C4-2B (cell line): ENCODE measurements around the gene GATA1.

ENCODE experiments used
- H3K27ac ChIP-seq: fragments of 450-650 bp; 2 replicates; pipeline ENCODE4 v1.5.1; 2017
- CTCF ChIP-seq: fragments of 450-650 bp; conservative IDR thresholded peaks from 2 replicates; pipeline ENCODE4 v1.5.1; 2017; ENCODE audit warnings: mild to moderate bottlenecking
- ZFX ChIP-seq: fragments of 450-650 bp; IDR thresholded peaks from 2 replicates; pipeline ENCODE4 v1.6.1; 2017

GATA1 gene

DNA sequence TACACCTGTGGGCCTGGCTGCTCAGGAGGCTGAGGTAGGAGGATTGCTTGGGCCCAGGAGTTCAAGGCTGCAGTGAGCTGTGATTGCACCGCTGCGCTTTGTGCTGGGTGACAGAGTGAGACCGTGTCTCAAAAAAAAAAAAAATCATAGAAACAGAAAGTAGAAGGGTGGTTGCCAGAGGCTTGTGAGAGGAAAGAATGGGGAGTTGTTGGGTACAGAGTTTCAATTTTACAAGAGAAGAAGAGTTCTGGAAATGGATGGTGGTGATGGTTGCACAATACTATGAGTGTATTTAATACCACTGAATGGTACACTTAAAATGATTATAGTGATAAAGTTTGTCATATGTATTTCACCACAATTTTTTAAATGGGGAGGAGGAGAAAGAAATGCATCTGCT lies 35.0 kb upstream of the GATA1 start:
- TF ChIP-seq CTCF (no peak), ZFX (no peak)
- no peak overlapping the region for H3K27ac ChIP-seq

DNA sequence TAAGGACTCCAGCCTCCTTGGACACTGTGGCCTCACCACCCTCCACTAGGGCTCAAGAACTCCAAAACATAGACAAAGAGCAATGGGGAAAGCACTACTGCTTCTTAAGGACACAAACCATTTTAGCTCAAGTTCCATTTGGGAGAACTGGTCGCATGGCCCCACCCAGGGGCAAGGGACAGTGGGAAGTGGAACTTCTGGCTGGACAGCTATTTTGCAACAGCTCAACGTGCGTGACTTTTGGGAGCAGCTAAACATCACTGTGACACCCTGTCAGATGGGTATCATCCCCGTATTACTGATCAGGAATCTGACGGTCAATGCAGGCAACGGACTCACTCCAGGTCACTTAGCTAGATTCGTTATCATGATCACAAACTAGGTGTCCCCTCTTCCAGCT lies 33.9 kb upstream of the GATA1 start:
- TF ChIP-seq ZFX (no peak), CTCF (no peak)
- H3K27ac ChIP-seq = no peak overlapping the region

- TF ChIP-seq CTCF (no peak), ZFX (no peak)
- no peak overlapping the region for H3K27ac ChIP-seq
Observed at GRCh38 chrX:48753708-48754228, 32.6 kb upstream of the GATA1 start.

DNA sequence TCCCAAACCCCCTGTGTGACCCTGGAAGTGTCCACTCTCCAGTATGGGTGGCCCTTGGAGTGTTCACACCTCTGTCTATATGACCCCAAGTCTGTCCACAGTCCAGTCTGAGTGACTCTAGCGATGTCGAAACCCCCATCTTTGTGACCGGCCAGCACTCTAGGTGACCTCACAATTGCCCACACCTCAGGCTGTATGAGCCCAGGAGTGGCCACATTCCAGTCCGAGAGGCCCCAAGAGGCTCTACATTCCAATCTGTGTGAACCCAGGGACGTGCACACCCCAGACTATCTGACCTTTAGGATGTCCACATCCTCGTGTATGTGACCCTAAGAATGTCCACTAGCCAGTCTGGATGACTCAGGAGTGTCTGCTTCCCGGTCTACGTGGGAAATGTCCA lies 32.2 kb upstream of the GATA1 start:
- no peak overlapping the region for H3K27ac ChIP-seq
- TF ChIP-seq CTCF = no peak

GRCh38 chrX:48761674-48762471 lies 24.5 kb upstream of the GATA1 start, which contains the start of gene GLOD5:
GLOD5 (plus strand) TSS chrX:48761747; CDS start chrX:48761791, 44 bp downstream.
- peak within 1 kb of the TSS; percentile 65 for H3K27ac ChIP-seq
- TF ChIP-seq ZFX = no peak
- TF ChIP-seq CTCF = peak; percentile 65

GRCh38 chrX:48769230-48769629 lies 17.2 kb upstream of the GATA1 start:
- TF ChIP-seq ZFX (no peak), CTCF (no peak)
- H3K27ac ChIP-seq = no peak overlapping the region

GRCh38 chrX:48770296-48770695 lies 16.1 kb upstream of the GATA1 start:
- TF ChIP-seq ZFX = no peak
- no peak for TF ChIP-seq CTCF
- no peak overlapping the region for H3K27ac ChIP-seq
